Dendritic cell treated with granulocyte-macrophage colony-stimulating factor and Interleukin-4, amounts not matched to agents 40 ng/mL and 50 ng/mL, for 4 days (primary cell): Measurements from ENCODE around the gene TAS2R39.
A peak's percentile ranks its signal among the peaks of the same experiment; 100 is the strongest.
"Not testable (repeated sequence)": the region's sequence is repeated elsewhere in the genome, so short reads cannot be mapped to it uniquely, and the experiment has no call there.

Source experiments
- H3K27ac Mint-ChIP-seq: one replicate; pipeline ENCODE4 v1.8.0; 2022; ENCODE audit warnings: mild to moderate bottlenecking, mixed read lengths
- H3K27me3 Mint-ChIP-seq: one replicate; pipeline ENCODE4 v1.8.0; 2022; ENCODE audit warnings: mild to moderate bottlenecking, mixed read lengths
- H3K36me3 Mint-ChIP-seq: one replicate; pipeline ENCODE4 v1.8.0; 2022; ENCODE audit warnings: low read depth, mixed read lengths
- H3K4me1 Mint-ChIP-seq: one replicate; pipeline ENCODE4 v1.8.0; 2022; ENCODE audit warnings: low read depth, mixed read lengths
- H3K4me3 Mint-ChIP-seq: one replicate; pipeline ENCODE4 v1.8.0; 2022; ENCODE audit warnings: mild to moderate bottlenecking, moderate library complexity, mixed read lengths
- H3K9me3 Mint-ChIP-seq: one replicate; pipeline ENCODE4 v1.8.0; 2022; ENCODE audit warnings: mixed read lengths
- intact Hi-C: fragments of 100-400 bp; cut with micrococcal nuclease; formaldehyde crosslinking; loops from one replicate; pipeline ENCODE4 v1.15.0; 2022

Gene TAS2R39

DNA sequence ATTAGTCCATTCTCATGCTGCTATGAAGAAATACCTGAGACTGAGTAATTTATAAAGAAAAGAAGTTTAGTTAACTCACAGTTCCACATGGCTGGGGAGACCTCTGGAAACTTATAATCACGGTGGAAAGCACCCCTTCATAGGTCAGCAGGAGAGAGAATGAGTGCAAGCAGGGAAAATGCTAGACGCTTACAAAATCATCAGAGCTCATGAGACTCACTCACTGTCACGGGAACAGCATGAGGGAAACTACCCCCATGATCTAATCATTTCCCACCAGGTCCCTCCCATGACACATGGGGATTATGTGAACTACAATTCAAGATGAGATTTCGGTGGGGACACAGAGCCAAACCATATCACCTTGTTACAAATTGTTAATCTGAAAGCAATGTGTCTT, 15.8 kb downstream of the TAS2R39 start:
- no peak overlapping the region for H3K27ac Mint-ChIP-seq
- no peaks in the 10 kb centered on the region for H3K36me3 Mint-ChIP-seq
- no peak overlapping the region for H3K4me3 Mint-ChIP-seq
- H3K27me3 Mint-ChIP-seq = peaks cover 2% of the 10 kb centered on the region
- intact Hi-C loops = no loop called here
- peaks cover 6% of the 10 kb centered on the region for H3K4me1 Mint-ChIP-seq
- H3K9me3 Mint-ChIP-seq = peaks cover 16% of the 10 kb centered on the region

DNA sequence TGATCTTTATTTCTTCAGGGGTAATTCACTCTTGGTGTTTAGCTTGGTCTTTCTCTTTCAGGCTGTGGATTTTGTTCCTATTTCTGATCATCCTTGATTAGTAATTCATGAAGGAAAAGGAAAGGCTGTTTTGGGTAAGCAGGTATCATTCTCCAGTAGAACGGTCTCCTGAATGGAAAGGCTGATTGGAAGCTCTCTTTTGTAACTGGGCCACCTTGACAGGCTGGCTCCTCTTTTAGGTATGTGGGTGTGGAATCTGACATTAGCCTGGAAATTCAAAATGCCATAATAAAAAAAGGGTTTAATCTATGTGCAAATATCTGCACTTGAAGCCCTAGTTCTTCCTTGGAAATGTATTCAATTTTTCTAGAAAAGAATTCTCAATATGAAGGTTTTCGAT, 18.9 kb downstream of the TAS2R39 start:
- H3K27me3 Mint-ChIP-seq = peaks cover 2% of the 10 kb centered on the region

DNA sequence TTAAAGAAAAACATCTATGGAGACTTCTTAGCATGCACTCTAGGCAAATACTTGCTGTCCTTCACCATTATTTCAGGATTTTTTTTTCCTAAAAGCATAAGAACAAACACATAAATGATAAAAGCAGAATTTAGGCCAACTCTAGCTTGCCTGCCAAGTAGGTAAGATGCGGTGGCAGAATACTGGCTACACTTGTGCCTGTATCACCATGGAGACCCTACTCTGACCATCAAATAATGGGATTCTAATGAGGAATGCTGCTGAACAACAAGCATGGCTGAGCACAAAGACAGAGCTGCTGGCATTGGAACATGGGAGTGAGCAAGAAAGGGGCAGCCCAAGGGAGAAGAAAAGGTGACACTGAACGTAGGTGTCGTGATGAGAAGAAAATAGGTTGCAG, 20.2 kb downstream of the TAS2R39 start:
- Mint-ChIP-seq H3K36me3 (no peaks in the 10 kb centered on the region), H3K27ac (peak overlapping the region; percentile 43), H3K4me3 (no peak overlapping the region), H3K9me3 (peaks cover 6% of the 10 kb centered on the region), H3K27me3 (peaks cover 2% of the 10 kb centered on the region), H3K4me1 (peaks cover 40% of the 10 kb centered on the region)
- intact Hi-C loops = no loop called here

More for the DNA sequence above, 18.9 kb downstream of the TAS2R39 start:
- H3K4me3 Mint-ChIP-seq = no peak overlapping the region
- H3K9me3 Mint-ChIP-seq = peaks cover 16% of the 10 kb centered on the region
- intact Hi-C loops = no loop called here
- H3K4me1 Mint-ChIP-seq = peaks cover 35% of the 10 kb centered on the region
- no peak overlapping the region for H3K27ac Mint-ChIP-seq
- no peaks in the 10 kb centered on the region for H3K36me3 Mint-ChIP-seq

DNA sequence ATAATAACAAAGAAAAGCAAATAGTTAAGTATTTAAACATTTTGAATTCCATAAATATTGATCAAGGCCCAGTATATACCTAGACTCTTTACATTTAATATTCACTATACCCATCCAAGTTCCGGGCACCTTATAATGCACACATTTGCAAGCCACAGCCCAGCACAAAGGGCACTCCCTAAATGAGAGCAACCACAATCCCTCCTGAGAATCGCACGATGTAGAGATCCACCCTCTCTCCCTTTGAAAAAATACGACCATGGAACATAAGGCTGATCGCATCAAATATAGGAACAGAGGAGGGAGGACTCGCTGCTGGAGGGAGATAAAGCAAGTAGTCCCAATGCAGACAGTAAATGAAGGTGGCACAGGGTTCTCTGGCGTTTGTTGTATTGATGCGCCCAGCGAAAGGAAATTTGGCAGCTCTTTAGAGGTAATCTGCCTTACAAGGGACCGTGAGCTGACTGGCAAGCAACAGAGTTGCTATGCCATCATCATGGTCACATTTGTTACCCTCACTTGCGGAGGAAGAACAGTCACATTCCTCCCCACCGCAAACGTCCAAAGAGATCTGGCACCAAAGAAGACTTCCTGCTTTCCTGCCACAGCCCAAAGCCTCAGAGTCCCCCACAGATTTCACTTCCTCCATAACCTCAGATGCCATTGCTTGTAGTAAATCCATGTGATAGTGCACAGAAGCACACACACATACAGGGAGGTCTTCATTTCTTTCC, 22.5 kb downstream of the TAS2R39 start:
- no peaks in the 10 kb centered on the region for H3K9me3 Mint-ChIP-seq
- H3K27ac Mint-ChIP-seq = peak overlapping the region; percentile 85
- H3K27me3 Mint-ChIP-seq = peaks cover 8% of the 10 kb centered on the region
- H3K4me1 Mint-ChIP-seq = peaks cover 56% of the 10 kb centered on the region
- H3K36me3 Mint-ChIP-seq = no peaks in the 10 kb centered on the region
- peak overlapping the region; percentile 2 for H3K4me3 Mint-ChIP-seq
- intact Hi-C loops = loop anchor here (2.0 kb wide), 1 partner anchor 79 kb away; no protein-coding TSS in a partner anchor

DNA sequence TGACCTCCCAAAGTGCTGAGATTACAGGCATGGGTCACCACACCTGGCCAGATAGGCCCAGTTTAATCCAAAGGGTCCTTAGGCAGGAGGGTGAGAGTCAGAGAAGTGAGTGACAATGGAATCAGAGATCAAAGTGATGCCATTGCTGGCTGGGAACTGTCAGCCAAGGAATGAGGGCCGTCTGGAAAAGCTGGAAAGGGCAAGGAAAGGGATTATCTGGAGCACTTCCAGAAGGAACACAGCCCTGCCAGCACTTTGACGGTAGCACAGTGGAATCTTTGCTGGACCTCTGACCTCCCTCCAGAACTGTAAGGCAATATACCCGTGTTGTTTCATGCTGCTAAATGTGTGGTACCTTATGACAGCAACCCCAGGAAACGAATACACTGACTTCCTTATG, 27.3 kb downstream of the TAS2R39 start:
- H3K36me3 Mint-ChIP-seq = no peaks in the 10 kb centered on the region
- H3K4me3 Mint-ChIP-seq = no peak overlapping the region
- no peak overlapping the region for H3K27ac Mint-ChIP-seq
- peaks cover 6% of the 10 kb centered on the region for H3K27me3 Mint-ChIP-seq
- H3K9me3 Mint-ChIP-seq = peaks cover 13% of the 10 kb centered on the region
- intact Hi-C loops = loop anchor here (10.0 kb wide), 2 partner anchors 326 to 356 kb away; partner anchors contain the start of genes EPHB6 and TRPV6
- peaks cover 35% of the 10 kb centered on the region for H3K4me1 Mint-ChIP-seq

DNA sequence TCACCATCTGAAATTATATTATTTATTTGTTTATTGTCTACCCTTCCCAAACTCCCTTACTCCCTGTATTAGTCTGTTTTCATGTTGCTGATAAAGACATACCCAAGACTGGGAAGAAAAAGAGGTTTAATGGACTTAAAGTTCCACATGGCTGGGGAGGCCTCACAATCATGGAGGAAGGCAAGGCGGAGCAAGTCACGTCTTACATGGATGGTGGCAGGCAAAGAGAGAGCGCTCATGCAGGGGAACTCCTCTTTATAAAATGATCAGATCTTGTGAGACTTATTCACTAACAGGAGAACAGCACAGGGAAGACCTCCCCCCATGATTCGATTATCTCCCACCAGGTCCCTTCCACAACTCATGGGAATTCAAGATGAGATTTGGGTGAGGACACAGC, 30.3 kb downstream of the TAS2R39 start:
- H3K27me3 Mint-ChIP-seq, H3K4me3 Mint-ChIP-seq, H3K27ac Mint-ChIP-seq, H3K36me3 Mint-ChIP-seq: not testable (repeated sequence)
- Mint-ChIP-seq H3K4me1 (peaks cover 27% of the 10 kb centered on the region), H3K9me3 (peaks cover 13% of the 10 kb centered on the region)
- intact Hi-C loops = loop anchor here (10.0 kb wide), 2 partner anchors 329 to 359 kb away; partner anchors contain the start of genes EPHB6 and TRPV6

DNA sequence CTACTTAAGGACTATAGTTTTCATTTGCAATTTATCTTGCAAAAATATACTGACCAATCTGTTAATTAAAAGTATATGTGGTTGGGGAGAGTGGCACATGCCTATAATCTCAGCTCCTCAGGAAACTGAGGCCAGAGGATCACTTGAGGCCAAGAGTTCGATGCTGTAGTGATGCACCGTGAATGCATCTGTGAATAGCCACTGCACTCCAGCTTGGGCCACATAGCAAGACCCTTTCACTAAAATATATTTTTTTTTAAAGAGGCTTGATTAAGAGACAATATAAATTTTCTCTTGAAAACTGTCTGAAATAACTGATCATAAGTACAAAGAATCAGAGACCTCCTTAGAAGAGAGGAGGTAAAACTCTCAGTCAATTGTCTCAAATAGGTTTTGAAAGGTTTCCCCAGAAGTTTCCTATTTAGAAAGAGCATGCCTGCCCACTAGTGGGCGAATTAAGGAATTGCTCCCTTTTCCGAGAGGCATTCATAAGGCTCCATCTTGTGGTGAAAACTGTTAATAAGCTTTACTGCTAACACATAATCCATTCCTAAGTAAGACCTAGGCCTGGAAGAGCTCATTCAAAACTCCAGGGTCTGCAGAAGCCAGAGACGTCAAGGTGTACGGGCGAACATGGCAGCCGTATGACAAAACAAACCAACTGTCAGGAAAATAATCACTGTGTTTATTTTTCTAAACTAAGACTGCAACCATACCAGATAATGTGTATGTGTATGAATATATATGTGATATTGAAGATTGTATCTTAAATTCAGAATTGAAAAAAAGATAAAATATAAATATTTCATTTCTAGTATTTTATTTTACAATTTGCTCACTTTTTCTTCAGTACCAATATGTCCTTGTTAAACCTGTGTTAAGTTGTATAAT, 31.8 kb downstream of the TAS2R39 start:
- no peaks in the 10 kb centered on the region for H3K27me3 Mint-ChIP-seq
- H3K4me3 Mint-ChIP-seq = no peak overlapping the region
- H3K4me1 Mint-ChIP-seq = peaks cover 17% of the 10 kb centered on the region
- no peaks in the 10 kb centered on the region for H3K36me3 Mint-ChIP-seq
- H3K27ac Mint-ChIP-seq = no peak overlapping the region
- intact Hi-C loops = loop anchor here (1.0 to 10.0 kb wide), 3 partner anchors 207 to 360 kb away; partner anchors contain the start of genes EPHB6 and TRPV6
- H3K9me3 Mint-ChIP-seq = peaks cover 13% of the 10 kb centered on the region

DNA sequence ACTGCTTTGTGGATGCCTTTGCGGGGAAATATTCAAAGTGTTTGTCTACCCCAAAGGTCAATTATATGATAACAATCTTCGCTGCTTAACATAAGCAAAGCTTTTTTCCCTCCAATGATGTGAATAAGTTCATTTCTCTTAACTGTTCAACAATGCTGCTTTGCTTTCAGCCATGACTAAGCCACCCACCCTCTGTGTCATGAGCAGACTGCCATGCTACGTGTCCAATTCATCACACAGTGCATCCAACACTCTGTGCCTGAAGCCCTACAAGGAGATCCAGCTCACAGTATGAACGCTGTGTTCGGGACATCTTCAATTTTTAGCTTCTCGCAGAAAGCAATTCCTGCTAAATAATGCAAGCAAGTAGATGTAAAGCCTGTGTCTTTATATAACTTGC, 32.9 kb downstream of the TAS2R39 start:
- peak overlapping the region; percentile 57 for H3K27ac Mint-ChIP-seq
- no peaks in the 10 kb centered on the region for H3K27me3 Mint-ChIP-seq
- intact Hi-C loops = loop anchor here (10.0 kb wide), 2 partner anchors 331 to 361 kb away; partner anchors contain the start of genes EPHB6 and TRPV6
- no peak overlapping the region for H3K4me3 Mint-ChIP-seq
- no peaks in the 10 kb centered on the region for H3K36me3 Mint-ChIP-seq
- H3K9me3 Mint-ChIP-seq = peaks cover 12% of the 10 kb centered on the region
- peaks cover 17% of the 10 kb centered on the region for H3K4me1 Mint-ChIP-seq

DNA sequence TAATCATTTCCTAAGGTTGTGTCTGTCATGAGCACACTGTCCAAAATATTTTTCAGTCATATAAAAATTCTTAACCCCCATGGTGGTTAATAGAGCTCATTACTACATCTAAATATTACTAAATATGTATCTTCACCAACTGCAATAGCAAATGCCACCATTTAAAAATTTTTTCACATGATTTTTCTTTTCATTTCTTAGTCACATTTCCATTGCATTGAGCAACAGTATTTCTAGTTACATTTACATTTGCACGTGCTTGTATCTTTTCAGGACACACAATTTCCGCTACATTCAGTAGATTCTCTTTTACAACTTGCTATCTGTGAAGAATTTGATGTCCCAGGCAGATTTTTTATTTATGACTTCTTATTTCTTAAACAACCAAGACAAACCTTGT, 33.5 kb downstream of the TAS2R39 start:
- Mint-ChIP-seq H3K36me3 (no peaks in the 10 kb centered on the region), H3K27ac (no peak overlapping the region), H3K4me1 (peaks cover 22% of the 10 kb centered on the region), H3K27me3 (no peaks in the 10 kb centered on the region), H3K9me3 (peaks cover 7% of the 10 kb centered on the region), H3K4me3 (no peak overlapping the region)
- intact Hi-C loops = loop anchor here (10.0 kb wide), 2 partner anchors 332 to 362 kb away; partner anchors contain the start of genes EPHB6 and TRPV6

DNA sequence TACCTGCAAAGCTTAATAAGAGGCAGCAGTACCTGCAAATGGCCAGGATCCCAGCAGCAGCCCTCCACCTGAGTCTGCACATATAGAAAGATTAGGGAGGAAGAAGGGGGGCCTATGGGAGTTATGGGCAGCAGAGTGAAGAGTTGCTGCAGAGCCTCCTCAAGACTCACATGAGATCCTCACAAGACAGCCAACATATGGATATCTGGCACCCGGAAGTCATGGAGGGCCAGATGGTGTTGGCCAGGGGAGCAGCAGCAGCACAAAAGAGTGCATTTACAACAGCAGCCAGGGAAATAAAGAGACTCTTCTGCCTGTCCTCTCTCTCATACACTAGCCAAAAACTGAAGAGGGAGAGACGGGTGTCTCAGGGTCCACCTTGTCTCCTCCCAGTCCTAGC, 34.6 kb downstream of the TAS2R39 start:
- Mint-ChIP-seq H3K27ac (no peak overlapping the region), H3K4me3 (no peak overlapping the region), H3K36me3 (no peaks in the 10 kb centered on the region), H3K4me1 (peaks cover 33% of the 10 kb centered on the region), H3K9me3 (no peaks in the 10 kb centered on the region), H3K27me3 (no peaks in the 10 kb centered on the region)
- intact Hi-C loops = loop anchor here (10.0 kb wide), 2 partner anchors 333 to 363 kb away; partner anchors contain the start of genes EPHB6 and TRPV6

DNA sequence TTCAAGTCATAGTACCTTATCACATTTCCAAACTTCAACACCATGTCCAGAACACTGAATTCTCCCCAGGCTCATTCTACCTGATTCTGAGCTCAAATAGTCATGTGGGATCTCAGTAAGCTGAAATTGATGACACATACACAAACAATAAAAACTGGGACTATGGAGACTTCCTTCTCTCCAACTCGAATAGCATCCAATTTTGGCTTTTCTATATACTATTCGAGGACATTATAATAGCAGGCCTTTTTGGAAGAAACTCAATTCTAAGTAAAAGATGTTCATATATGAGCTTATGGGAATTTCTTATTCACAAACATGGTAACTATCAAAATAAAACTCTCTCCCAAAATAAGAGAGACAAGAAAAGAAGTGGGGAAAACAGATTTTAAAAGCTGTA, 38.1 kb downstream of the TAS2R39 start:
- no peaks in the 10 kb centered on the region for H3K36me3 Mint-ChIP-seq
- intact Hi-C loops = no loop called here
- H3K4me3 Mint-ChIP-seq = no peak overlapping the region
- H3K9me3 Mint-ChIP-seq = no peaks in the 10 kb centered on the region
- no peaks in the 10 kb centered on the region for H3K27me3 Mint-ChIP-seq
- H3K27ac Mint-ChIP-seq = peak overlapping the region; percentile 85
- H3K4me1 Mint-ChIP-seq = peaks cover 45% of the 10 kb centered on the region

DNA sequence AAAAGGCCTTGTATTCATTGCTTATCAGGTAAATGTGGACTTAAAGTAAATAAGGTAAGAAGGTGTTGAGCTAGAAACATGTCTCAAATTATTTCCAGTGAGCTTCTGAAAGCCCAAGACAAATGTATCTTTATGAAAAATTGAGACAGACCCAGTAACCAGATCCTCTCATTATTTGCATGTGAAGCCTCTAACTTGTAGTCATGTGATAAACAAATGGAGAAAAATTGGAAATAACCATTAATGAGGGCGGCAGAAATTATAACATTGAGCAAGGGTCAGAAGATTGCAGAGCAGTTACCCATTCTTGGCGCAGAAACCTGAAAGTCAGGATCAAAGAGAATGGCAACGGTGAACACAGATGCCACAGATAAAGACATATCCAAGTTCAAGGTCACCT, 38.5 kb downstream of the TAS2R39 start, which contains the start of gene TAS2R40:
TAS2R40 (plus strand) TSS at position 301 of the 400 bp plus-strand sequence; CDS start at position 343, 42 bp downstream.
- no peaks in the 10 kb centered on the region for H3K9me3 Mint-ChIP-seq
- H3K27me3 Mint-ChIP-seq = no peaks in the 10 kb centered on the region
- H3K36me3 Mint-ChIP-seq = no peaks in the 10 kb centered on the region
- H3K4me1 Mint-ChIP-seq = peaks cover 47% of the 10 kb centered on the region
- peak within 1 kb of the TSS; percentile 27 for H3K4me3 Mint-ChIP-seq
- intact Hi-C loops = loop anchor here (1.0 kb wide), 1 partner anchor 42 kb away; the partner anchor contains the start of gene GSTK1
- peak within 1 kb of the TSS; percentile 85 for H3K27ac Mint-ChIP-seq

DNA sequence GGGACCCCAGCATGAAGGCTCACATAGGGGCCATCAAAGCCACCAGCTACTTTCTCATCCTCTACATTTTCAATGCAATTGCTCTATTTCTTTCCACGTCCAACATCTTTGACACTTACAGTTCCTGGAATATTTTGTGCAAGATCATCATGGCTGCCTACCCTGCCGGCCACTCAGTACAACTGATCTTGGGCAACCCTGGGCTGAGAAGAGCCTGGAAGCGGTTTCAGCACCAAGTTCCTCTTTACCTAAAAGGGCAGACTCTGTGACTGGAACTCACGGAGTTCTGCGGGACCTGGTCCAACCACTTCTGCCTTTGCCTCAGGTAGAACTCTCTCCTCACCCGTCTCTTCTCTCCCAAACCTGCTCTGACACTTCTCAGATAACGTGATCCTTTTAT, 39.6 kb downstream of the TAS2R39 start:
- Mint-ChIP-seq H3K9me3 (no peaks in the 10 kb centered on the region), H3K36me3 (no peaks in the 10 kb centered on the region), H3K4me1 (peaks cover 45% of the 10 kb centered on the region), H3K27ac (peak overlapping the region; percentile 85), H3K27me3 (no peaks in the 10 kb centered on the region), H3K4me3 (peak overlapping the region; percentile 27)
- intact Hi-C loops = loop anchor here (1.0 kb wide), 1 partner anchor 41 kb away; the partner anchor contains the start of gene GSTK1
